CD4-positive, alpha-beta T cell treated with Interleukin-1 beta for 1 hour (primary cell): ENCODE measurements around the gene SLC4A4.

ENCODE experiments used
- DNase-seq, 2 donors: peaks; one replicate each; pipeline ENCODE4 v3.0.0-alpha.2; 2020 to 2022

Gene SLC4A4

DNA sequence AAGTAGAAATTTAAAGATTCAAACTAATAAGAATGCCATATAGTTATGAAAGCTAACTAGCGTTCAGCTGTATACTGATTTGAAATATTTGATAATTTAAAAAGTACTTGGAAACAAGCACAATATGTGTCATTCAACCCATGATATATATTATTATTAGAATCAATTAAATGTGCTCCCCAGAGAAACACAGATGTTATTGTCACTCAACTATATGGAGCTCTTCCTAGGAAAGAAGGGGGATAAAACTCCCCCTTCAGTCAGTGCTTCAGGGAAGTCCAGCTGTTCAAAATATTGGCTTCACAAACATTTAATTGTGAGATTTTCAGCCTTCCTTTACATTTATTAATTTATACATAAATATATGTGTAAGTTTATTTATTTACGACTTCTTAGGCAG, 135.9 kb downstream of the SLC4A4 start:
- no peak for DNase-seq

DNA sequence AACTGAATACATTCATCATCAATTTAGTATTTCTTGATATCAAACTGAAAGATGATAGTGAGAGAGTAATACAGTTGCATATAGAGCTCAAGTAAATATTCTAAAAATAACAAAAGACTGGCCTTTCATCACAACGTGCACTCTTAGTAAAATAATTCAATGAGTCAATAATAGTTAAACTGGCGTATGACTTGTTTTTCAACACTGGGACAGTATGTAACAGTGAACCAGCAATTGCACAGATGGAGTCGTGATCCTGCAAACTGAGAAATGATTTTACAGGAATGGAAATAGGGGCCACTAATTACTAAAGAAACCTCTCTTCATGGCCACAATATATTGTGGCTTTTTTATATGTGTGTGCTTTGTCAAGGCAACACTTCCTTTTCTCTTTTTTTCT, 137.4 kb downstream of the SLC4A4 start:
- no peak for DNase-seq

DNA sequence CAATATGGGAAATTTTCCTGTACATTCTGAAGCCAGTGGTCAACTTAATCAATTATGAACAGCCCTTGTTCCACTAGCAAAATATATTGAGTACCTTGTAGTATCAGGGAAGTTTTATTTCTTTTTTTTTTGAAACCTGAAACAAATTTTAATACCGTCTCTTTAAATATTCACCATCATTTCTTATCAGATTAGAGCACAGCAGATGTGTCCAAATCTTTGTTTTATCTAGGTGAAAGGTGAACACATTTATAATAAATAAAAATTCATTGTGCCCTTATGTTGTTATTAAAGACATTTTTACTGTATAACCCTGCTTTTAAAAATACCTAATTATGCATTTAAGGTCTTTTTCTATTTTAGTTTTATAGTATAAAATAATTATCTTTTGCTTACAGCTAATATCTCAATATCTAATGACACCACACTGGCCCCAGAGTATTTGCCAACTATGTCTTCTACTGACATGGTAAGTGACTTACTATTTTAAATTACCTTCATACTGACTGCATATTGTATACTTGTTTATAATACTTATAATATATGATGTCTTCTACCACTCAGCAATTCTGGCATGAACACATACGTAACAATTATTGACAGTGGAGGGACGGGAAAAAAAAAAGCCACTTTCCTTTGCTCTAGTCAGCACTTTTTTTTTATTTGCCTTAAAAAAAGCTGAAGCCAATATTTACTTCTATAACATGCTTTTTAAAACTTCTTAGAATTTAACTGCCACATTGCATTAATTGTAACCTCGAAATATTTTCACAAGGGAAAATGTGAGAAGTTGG, 147.9 kb downstream of the SLC4A4 start:
- DNase-seq = no peak

DNA sequence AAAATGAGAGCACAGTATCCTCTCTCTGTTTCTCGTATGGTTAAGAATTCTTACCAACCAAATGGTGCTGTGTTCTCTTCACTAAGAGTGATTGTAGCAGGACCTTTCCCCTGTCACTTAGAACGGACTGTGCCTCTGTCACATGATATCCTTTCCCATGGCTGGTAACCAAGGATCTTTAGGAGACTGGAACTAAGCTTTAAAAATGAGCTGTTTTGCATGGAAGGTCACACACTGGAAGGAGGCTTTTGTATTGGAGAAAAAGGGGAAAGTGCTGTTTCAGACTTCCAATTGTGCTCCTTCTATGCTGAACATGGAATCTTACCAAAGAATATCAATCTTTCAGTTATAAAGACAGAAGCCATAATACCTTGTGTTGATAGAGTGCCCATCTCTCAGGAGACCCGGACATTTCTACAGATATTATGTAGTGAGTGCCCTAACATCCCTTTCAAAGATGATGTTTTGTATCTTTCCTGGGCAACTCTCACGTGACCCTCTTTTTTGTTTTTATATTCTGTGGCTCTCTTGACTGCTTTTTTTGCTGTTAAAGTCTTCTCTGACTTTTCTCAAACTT, 148.6 kb downstream of the SLC4A4 start:
- DNase-seq = no peak

GRCh38 chr4:71494539-71494938, 155.7 kb downstream of the SLC4A4 start:
- no peak for DNase-seq

DNA sequence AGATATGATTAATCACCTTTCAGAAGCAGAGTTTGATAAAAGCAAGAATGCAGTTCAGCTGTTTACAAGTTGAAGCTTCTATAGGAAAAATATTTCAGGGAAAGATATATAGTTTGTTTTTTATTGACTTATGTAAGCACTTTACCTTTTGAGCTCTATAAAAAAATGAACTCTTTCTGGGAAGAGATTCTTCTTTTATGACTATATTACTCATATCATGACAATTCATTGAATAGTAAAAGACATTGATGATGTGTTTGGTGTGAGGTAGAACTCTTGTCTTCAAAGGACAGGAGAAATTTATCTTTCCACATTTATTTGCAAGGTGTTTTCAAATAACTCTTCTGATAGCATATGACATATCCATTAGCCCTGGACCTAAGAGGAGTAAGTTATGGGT, 156.6 kb downstream of the SLC4A4 start:
- no peak for DNase-seq

DNA sequence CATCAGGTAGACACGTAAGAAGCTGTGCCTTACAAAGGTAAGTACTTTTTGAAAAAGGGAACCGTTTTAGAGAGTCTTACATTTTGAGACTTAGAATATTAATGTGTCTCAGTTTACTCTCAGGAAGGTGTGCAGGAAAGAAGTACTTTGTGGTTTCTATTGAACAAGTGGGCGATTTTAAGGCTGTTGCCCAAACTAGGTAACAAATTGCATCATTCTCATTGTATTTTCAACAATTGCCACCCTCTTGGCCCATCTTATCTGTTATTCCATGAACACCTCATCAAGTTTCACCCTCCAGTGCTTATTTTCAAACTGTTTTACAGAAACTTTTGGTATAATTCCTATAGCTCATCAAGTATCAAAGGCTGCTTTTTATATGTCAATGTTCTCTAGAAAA, 158.3 kb downstream of the SLC4A4 start:
- DNase-seq = no peak

- DNase-seq = no peak
These were observed 159.2 kb downstream of the SLC4A4 start for GRCh38 chr4:71498002-71498401.

DNA sequence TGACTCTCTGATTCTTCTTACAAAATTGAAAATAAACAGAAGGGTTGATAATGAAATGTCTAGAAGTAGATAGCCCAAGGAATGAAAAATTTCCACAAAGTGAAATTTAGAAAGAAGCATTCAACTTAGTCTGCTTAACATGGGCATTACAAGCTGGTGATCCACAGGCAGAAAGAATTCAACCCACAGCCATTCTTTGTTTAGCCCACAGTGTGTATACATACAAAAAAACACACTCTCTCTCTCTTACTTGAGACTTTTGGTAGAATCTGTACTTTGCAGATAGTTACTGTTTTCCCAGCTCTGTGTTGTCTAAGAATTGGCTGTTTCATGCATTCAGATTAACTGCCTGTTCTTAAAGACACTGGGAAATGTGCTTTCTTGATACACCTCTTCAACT, 159.8 kb downstream of the SLC4A4 start:
- DNase-seq = no peak

- DNase-seq = no peak
These were observed 163.2 kb downstream of the SLC4A4 start for GRCh38 chr4:71501992-71502391.

DNA sequence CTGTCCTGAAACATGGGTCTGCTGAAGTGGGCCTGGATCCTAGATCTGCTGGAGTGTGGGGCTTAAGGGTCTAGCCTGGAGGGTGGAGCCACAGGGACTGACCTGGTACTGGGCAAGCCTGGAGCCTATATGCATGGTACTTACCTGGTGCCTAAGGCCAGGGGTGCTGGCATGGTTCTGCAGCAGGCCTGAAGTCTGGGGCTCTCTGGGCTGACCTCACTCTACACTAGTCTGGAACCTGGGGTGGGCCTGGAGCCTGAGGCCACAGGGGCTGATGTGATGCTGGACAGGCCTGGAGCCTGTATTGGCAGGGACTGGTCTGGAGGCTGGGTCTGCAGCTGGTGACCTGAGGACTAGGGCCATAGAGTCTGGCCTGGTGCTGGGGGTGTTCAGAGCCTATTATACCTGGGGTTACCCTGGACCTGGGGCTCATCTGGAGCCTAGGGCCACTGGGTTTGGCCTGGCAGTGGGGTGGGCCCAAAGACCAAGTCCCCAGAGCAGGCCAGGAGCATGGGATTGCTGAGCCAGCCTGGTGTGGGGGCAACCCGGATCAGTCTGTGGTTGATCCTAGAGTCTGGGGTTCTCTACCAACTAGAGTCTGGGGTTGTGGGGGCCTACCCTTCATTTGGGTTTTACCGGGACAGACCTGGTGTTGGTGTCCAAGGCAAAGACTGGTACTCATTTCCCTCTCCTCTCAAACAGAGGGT, 179.6 kb downstream of the SLC4A4 start:
- no peak for DNase-seq

DNA sequence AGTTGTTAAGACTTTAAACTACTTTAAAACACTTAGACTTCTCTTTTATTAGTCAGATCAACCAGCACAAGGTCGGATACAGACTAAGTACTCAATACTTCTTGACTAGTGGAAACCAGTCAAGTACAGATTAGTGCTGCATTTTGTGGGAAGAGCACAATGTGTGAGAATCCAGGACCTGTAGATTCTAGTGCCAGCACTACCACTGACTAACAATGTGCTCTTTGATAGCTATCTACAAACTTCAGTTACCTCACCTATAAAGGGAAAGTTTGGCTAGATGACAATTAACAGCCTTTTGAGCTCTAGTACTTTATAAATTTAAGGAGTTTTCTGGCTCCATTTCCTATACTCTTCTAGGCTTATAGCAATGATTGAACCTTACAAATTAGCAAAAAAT, 181.5 kb downstream of the SLC4A4 start:
- DNase-seq = no peak

DNA sequence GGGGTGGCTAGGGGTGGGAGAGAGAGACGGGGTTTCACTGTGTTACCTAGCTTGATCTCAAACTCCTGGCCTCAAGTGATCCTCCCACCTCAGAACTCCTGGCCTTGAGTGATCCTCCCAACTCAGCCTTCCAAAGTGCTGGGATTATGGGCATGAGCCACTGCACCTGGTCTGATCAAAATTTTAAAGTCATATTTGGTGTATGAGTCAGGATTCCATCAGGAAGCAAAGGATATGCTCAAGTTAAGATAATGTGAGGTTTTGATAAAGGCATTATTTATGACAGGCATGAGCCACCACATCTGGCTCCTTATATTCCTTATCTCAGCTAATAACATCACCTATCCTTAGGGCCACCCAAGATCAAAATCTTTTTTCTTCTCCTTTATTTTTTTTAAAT, 182.0 kb downstream of the SLC4A4 start:
- no peak for DNase-seq

GRCh38 chr4:71524756-71525155, 185.9 kb downstream of the SLC4A4 start:
- no peak for DNase-seq

- DNase-seq = no peak
These were observed 188.0 kb downstream of the SLC4A4 start for GRCh38 chr4:71526637-71527406.

DNA sequence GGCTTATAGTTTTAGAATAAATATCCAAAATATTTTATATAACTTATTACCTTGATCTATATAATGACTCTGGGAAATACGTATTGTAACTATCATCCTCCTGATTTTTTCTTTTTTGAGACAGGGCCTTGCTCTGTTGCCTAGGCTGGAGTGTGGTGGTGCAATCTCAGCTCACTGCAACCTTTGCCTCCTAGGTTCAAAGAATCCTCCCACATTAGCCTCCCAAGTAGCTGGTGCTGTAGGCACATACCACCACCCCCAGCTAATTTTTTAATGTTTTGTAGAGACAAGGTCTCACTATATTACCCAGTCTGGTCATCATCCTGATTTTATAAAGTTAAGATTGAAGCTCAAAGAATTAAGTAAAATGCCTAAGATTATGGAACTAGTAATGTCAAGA, 193.6 kb downstream of the SLC4A4 start:
- no peak for DNase-seq

- DNase-seq = no peak
These were observed 194.3 kb downstream of the SLC4A4 start for GRCh38 chr4:71533121-71533520.

GRCh38 chr4:71537551-71538065, 198.8 kb downstream of the SLC4A4 start:
- no peak for DNase-seq

- no peak for DNase-seq
These were observed 199.7 kb downstream of the SLC4A4 start for GRCh38 chr4:71538528-71538927.

GRCh38 chr4:71540749-71541269, 202.0 kb downstream of the SLC4A4 start:
- no peak for DNase-seq

GRCh38 chr4:71541541-71541940, 202.7 kb downstream of the SLC4A4 start:
- no peak for DNase-seq

DNA sequence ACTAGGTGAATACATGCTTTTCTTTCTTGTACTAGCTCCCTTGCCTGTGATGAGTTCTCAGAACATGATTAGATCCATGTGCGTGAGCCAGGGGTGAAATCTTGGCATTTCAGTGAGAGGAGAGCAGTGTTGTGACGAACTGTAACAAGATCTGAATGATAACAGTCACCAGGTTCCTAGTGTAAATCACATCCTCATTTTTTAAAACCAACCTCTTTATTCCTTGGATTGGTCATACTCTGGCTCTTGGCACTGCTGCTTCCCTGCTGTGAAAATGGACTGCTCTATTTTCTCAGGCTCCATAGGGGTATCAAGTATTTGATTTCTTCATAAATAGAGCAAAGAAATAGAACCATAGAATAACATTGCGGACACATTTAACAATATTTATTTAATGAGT, 206.3 kb downstream of the SLC4A4 start:
- DNase-seq = no peak
